NK-92 treated with Interleukin-12 subunit alpha and Interleukin-12 subunit beta, amount 100 ng/mL, for 24 hours (cell line): Measurements from ENCODE around the gene GLRX2.
"Not testable (repeated sequence)": the region's sequence is repeated elsewhere in the genome, so short reads cannot be mapped to it uniquely, and the experiment has no call there.

Experiments used
- DNase-seq: peaks from one replicate; lab custom pipeline; 2025; lab: John Stamatoyannopoulos, UW

Gene GLRX2

GRCh38 chr1:193065954-193066353 lies 39.3 kb downstream of the GLRX2 start:
- no peak for DNase-seq

GRCh38 chr1:193062698-193063463 lies 42.3 kb downstream of the GLRX2 start:
- DNase-seq = no peak

GRCh38 chr1:193060938-193061337 lies 44.3 kb downstream of the GLRX2 start:
- DNase-seq = no peak

GRCh38 chr1:193060406-193060805 lies 44.8 kb downstream of the GLRX2 start:
- no peak for DNase-seq

GRCh38 chr1:193060115-193060403 lies 45.2 kb downstream of the GLRX2 start:
- DNase-seq = no peak

- peak; percentile 96 for DNase-seq
These were observed 45.7 kb downstream of the GLRX2 start, which contains the start of the genes RO60 and UCHL5 for GRCh38 chr1:193059282-193060114. RO60 (plus strand) TSS chr1:193059612; CDS start chr1:193069055, 9,443 bp downstream. UCHL5 (minus strand) TSS chr1:193059360; CDS start chr1:193059260, 100 bp downstream.

- DNase-seq = peak; percentile 56
These were observed 46.5 kb downstream of the GLRX2 start for GRCh38 chr1:193058529-193059281.

- no peak for DNase-seq
These were observed 51.0 kb downstream of the GLRX2 start for GRCh38 chr1:193054169-193054675.

- not testable (repeated sequence) for DNase-seq
These were observed 56.3 kb downstream of the GLRX2 start for GRCh38 chr1:193048913-193049312.
